ENCODE measurements around the gene C1orf52.

C1orf52 gene

DNA sequence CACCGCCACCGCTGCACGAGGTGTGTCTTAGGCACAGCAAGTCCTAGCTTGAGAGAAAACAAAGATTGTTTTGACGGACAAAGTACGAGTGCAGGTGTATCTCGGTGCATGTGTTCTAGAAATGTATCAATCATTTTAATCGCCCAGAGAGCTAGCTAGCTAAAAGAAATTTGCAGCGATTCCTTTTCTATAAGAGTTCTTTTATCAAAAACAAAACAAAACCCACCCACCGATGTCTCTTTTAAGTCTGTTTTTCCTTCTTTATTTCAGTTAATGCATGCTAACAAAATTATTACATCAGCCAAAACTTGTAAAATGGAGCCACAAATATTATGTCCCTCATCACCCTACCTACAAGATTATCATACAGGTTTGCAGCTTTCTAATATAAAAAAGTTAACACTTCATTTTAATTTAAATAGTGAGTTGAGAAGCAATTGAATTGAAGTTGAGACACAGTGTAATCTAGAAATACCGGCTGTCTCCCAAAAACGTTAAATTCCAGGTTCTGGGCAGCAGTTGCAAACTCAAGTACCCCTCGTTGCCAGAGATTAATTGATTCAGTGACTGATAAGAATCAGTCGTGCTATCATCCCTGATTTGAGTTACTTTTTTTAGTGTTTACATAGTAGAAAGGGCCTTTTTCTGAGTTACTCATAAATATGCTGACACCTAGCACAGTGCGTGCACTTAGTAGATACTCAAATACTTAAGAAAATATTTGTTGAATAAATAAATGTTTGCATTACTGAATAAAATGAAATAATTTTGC lies 57.2 kb downstream of the C1orf52 start:
- H3K27ac ChIP-seq, result peak overlapping the region; percentile 88
- TF ChIP-seq, protein P1, sequence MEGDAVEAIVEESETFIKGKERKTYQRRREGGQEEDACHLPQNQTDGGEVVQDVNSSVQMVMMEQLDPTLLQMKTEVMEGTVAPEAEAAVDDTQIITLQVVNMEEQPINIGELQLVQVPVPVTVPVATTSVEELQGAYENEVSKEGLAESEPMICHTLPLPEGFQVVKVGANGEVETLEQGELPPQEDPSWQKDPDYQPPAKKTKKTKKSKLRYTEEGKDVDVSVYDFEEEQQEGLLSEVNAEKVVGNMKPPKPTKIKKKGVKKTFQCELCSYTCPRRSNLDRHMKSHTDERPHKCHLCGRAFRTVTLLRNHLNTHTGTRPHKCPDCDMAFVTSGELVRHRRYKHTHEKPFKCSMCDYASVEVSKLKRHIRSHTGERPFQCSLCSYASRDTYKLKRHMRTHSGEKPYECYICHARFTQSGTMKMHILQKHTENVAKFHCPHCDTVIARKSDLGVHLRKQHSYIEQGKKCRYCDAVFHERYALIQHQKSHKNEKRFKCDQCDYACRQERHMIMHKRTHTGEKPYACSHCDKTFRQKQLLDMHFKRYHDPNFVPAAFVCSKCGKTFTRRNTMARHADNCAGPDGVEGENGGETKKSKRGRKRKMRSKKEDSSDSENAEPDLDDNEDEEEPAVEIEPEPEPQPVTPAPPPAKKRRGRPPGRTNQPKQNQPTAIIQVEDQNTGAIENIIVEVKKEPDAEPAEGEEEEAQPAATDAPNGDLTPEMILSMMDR (conservative IDR thresholded peaks at IDR 0.05), result no peak

DNA sequence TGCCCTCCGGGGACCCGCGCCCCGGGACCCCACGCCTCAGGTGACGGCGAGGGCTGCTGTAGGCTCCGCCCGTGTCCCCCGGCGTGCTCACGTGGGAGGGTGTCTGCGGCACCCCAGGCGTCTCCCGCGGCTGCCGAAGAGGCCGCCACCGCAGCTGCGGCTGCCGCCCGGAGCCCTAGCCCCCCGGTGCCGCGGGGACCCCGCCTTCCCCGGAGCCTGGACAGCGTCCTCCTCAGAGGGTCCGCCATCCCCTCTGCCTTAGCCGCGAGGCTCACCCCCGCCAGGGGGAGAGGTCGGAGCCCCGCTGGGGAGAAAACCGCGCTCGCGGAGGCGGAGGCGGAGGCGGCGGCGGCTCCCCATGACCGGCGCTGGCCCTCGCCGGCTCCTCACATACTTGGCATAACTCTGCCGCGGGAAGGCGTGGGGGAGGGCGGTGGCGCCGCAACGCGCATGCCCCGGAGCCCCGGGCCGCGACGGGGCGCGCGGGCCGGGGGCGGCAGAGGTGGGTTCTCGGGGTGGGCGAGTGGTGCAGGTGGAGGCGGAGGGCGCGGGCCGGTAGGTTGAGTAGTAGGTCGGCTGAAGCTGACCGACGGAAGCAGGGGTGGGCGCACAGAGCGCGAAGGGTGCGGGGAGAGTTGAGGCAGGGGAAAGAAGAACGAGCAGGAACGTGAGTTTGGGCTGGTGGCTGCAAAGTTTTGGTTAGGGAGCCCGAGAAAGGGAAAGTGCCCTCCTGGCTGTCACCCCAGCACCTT lies 57.9 kb downstream of the C1orf52 start:
- TF ChIP-seq, protein P1 (conservative IDR thresholded peaks at IDR 0.05), result no peak
- H3K27ac ChIP-seq, result peak overlapping the region; percentile 88

DNA sequence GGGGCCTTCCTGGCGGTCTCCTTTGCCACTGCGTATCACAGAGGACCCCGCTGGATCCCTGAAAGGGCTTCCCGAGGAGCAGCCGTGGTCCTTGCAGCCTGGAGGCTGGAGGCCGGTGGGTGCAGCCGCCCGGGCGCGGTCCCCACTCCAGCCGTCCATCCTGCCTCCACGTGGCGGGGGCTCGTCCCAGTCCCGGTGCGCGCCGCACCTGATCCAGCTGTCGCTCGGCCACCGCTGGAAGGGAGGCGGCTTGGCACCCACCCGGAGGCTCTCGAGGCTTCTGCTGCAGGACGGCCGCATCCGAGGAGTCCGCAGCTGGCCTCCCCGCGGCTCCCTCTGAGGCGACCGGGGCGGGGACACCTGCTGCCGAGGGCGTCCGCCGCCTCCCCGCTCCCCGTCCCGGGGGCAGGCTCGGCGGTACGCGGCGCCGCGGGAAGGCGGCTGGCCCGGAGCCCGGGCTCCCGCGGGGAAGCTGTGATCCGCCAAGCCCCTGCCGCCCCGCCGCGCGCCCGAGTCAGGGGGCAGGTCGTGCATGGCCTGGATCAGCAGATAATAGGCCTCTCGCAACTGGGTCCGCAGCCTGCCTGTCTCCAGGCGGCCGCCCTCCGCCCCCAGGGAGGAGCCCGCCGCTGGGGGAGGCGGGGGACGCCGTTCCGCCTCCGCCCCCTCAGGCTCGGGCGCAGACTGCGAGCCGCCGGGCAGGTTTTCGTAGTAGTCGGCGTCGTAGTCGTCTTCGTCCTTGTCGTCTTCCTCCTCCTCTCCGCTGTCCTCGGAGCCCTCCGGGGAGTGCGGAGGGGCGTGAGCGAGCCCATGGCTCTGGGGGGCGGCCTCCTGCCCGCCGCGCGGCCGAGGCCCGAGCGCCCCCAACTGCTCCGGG lies 58.8 kb downstream of the C1orf52 start, which contains the start of gene SYDE2:
TSS of gene SYDE2 (minus strand) at position 554 of the 877 bp plus-strand sequence. CDS start at position 534, 20 bp downstream.
- TF ChIP-seq, protein P1 (conservative IDR thresholded peaks at IDR 0.05), result no peak
- peak within 1 kb of the TSS; percentile 88 for H3K27ac ChIP-seq

All from VCaP (cell line).